ENCODE results near the gene TPSD1. TPM values are rescaled to one million over a fixed set of nuclear protein-coding genes. Genes with fewer than 3 reads are reported as not detected.
A peak's percentile ranks its signal among the peaks of the same experiment; 100 is the strongest.
"Not testable (repeated sequence)": the region's sequence is repeated elsewhere in the genome, so short reads cannot be mapped to it uniquely, and the experiment has no call there.

TPSD1 gene
- polyA plus RNA-seq, 3 donors, result not detected

DNA sequence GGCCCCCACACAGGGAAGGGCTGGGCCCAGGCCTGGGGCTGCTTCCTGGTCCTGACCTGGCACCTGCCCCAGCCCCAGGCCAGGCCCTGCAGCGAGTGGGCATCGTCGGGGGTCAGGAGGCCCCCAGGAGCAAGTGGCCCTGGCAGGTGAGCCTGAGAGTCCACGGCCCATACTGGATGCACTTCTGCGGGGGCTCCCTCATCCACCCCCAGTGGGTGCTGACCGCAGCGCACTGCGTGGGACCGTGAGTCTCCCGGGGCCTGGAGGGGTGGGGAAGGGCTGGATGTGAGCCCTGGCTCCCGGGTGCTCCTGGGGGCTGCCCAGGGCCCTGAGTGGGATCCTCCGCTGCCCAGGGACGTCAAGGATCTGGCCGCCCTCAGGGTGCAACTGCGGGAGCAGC, 14.8 kb upstream of the TPSD1 start:
- H2AFZ ChIP-seq (ENCODE audit: insufficient read depth, low read depth, low read length, poor library complexity, severe bottlenecking); H3K9me3 ChIP-seq (replicated peaks in 1 of 2; ENCODE audit: control insufficient read depth in 1 of 2, insufficient read depth in 1 of 2, low read length in 2 of 2); H3K27ac Mint-ChIP-seq; H3K27me3 Mint-ChIP-seq (ENCODE audit: low read depth in 3 of 3); H3K9me3 Mint-ChIP-seq; DNase-seq; H3K9ac ChIP-seq (ENCODE audit: insufficient read depth, low read length, poor library complexity, severe bottlenecking); H3K4me3 ChIP-seq (replicated peaks in 1 of 3; ENCODE audit: low read depth in 2 of 3, low read length in 3 of 3); H3K36me3 ChIP-seq (replicated peaks in 1 of 2; ENCODE audit: control insufficient read depth in 1 of 2, insufficient read depth in 2 of 2, low read length in 2 of 2); intact Hi-C loops (cut with micrococcal nuclease); H3K36me3 Mint-ChIP-seq; H3K27ac ChIP-seq (ENCODE audit: low read depth in 1 of 2, low read length in 2 of 2); H3K4me2 ChIP-seq (replicated peaks; ENCODE audit: extremely low read depth, low read length, poor library complexity, severe bottlenecking); H3K27me3 ChIP-seq (ENCODE audit: control insufficient read depth in 2 of 2, insufficient read depth in 2 of 2, low read length in 2 of 2); H3K4me3 Mint-ChIP-seq; H3K79me2 ChIP-seq (ENCODE audit: insufficient read depth, low read length); H4K20me1 ChIP-seq (ENCODE audit: insufficient read depth, low read length): not testable (repeated sequence)
- WGBS (ENCODE audit: insufficient coverage), result no CpG with 5 or more reads among the region's 15 CpGs
- H3K4me1 Mint-ChIP-seq, result peaks cover 12% of the 10 kb centered on the region
- peaks cover 12 to 16% of the 10 kb centered on the region in 2 donors for H3K4me1 ChIP-seq (ENCODE audit: control insufficient read depth in 1 of 2, insufficient read depth in 2 of 2, low read length in 2 of 2)

DNA sequence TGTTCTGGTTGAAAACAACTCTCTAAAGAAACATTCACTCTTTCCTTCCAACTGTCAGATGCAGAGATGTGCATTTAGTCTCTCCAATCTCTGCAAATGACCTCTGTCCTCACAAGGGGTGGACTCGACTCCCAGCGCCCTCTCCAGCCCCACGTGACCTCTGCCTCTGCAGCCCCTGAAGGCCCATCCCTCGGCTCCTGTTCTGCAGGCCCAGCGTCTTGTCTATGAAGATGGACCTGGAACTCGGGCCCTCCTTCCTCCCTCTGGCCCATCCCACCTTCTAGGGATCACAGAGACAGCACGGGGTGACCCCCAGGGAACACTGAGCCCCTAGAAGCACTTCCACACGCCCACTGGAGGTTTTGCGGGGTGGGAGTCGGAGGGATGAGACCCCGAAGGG, 12.5 kb upstream of the TPSD1 start:
- H3K79me2 ChIP-seq (ENCODE audit: insufficient read depth, low read length); H3K4me3 Mint-ChIP-seq; H3K4me3 ChIP-seq (replicated peaks in 1 of 3; ENCODE audit: low read depth in 2 of 3, low read length in 3 of 3); DNase-seq; H3K9me3 ChIP-seq (replicated peaks in 1 of 2; ENCODE audit: control insufficient read depth in 1 of 2, insufficient read depth in 1 of 2, low read length in 2 of 2); H3K36me3 Mint-ChIP-seq; H2AFZ ChIP-seq (ENCODE audit: insufficient read depth, low read depth, low read length, poor library complexity, severe bottlenecking); H3K36me3 ChIP-seq (replicated peaks in 1 of 2; ENCODE audit: control insufficient read depth in 1 of 2, insufficient read depth in 2 of 2, low read length in 2 of 2); H3K27ac ChIP-seq (ENCODE audit: low read depth in 1 of 2, low read length in 2 of 2); H3K27ac Mint-ChIP-seq; H3K9me3 Mint-ChIP-seq; H3K4me2 ChIP-seq (replicated peaks; ENCODE audit: extremely low read depth, low read length, poor library complexity, severe bottlenecking); H4K20me1 ChIP-seq (ENCODE audit: insufficient read depth, low read length); intact Hi-C loops (cut with micrococcal nuclease); H3K27me3 ChIP-seq (ENCODE audit: control insufficient read depth in 2 of 2, insufficient read depth in 2 of 2, low read length in 2 of 2); H3K9ac ChIP-seq (ENCODE audit: insufficient read depth, low read length, poor library complexity, severe bottlenecking): not testable (repeated sequence)
- 81% methylated on average over 4 of the region's 11 CpGs for WGBS (ENCODE audit: insufficient coverage)
- H3K27me3 Mint-ChIP-seq (ENCODE audit: low read depth in 3 of 3), result peaks cover 0 to 14% (median 11%) of the 10 kb centered on the region in 3 donors
- peaks cover 26% of the 10 kb centered on the region for H3K4me1 Mint-ChIP-seq
- H3K4me1 ChIP-seq (ENCODE audit: control insufficient read depth in 1 of 2, insufficient read depth in 2 of 2, low read length in 2 of 2), result peaks cover 22 to 23% of the 10 kb centered on the region in 2 donors

GRCh38 chr16:1243907-1244850, 11.7 kb upstream of the TPSD1 start:
- not testable (repeated sequence) for H3K4me3 ChIP-seq (replicated peaks in 1 of 3; ENCODE audit: low read depth in 2 of 3, low read length in 3 of 3)

More at GRCh38 chr16:1243907-1244850, 11.7 kb upstream of the TPSD1 start:
- H3K27me3 ChIP-seq (ENCODE audit: control insufficient read depth in 2 of 2, insufficient read depth in 2 of 2, low read length in 2 of 2); H3K79me2 ChIP-seq (ENCODE audit: insufficient read depth, low read length); H3K4me3 Mint-ChIP-seq; H3K9me3 Mint-ChIP-seq; H3K9ac ChIP-seq (ENCODE audit: insufficient read depth, low read length, poor library complexity, severe bottlenecking); H3K27ac Mint-ChIP-seq; H2AFZ ChIP-seq (ENCODE audit: insufficient read depth, low read depth, low read length, poor library complexity, severe bottlenecking); H3K36me3 ChIP-seq (replicated peaks in 1 of 2; ENCODE audit: control insufficient read depth in 1 of 2, insufficient read depth in 2 of 2, low read length in 2 of 2); H4K20me1 ChIP-seq (ENCODE audit: insufficient read depth, low read length); H3K4me2 ChIP-seq (replicated peaks; ENCODE audit: extremely low read depth, low read length, poor library complexity, severe bottlenecking); H3K36me3 Mint-ChIP-seq; H3K9me3 ChIP-seq (replicated peaks in 1 of 2; ENCODE audit: control insufficient read depth in 1 of 2, insufficient read depth in 1 of 2, low read length in 2 of 2); H3K27ac ChIP-seq (ENCODE audit: low read depth in 1 of 2, low read length in 2 of 2); intact Hi-C loops (cut with micrococcal nuclease): not testable (repeated sequence)
- H3K27me3 Mint-ChIP-seq (ENCODE audit: low read depth in 3 of 3), result peaks cover 0 to 12% (median 10%) of the 10 kb centered on the region in 3 donors
- peaks cover 22 to 23% of the 10 kb centered on the region in 2 donors for H3K4me1 ChIP-seq (ENCODE audit: control insufficient read depth in 1 of 2, insufficient read depth in 2 of 2, low read length in 2 of 2)
- peaks cover 26% of the 10 kb centered on the region for H3K4me1 Mint-ChIP-seq
- DNase-seq, result peak in 1 of 3 donors; percentile 21
- WGBS (ENCODE audit: insufficient coverage), result 66% methylated on average over 7 of the region's 32 CpGs
